Prostate gland (tissue), 2 donors: ENCODE results near the gene AHCYL2. TPM values are rescaled to one million over a fixed set of nuclear protein-coding genes. Genes with fewer than 3 reads are reported as not detected.

ENCODE experiments used
- DNase-seq: peaks from one replicate; pipeline ENCODE4 v3.0.0-alpha.2; 2019; ENCODE audit warnings: low spot score
- H3K27ac ChIP-seq, 2 donors: fragments of 200-600 bp; sonication (generic); 2 replicates each; pipeline ENCODE4 v1.5.1; 2017 to 2019
- H3K27me3 ChIP-seq: fragments of 200-600 bp; sonication (generic); replicated peaks from 2 replicates; pipeline ENCODE4 v1.5.1; 2019; ENCODE audit not compliant: insufficient read depth
- H3K36me3 ChIP-seq, 2 donors: fragments of 200-600 bp; sonication (generic); 1 replicate in 1 of 2; 2 replicates in 1 of 2; pipeline versions ENCODE4 v1.5.1 to v1.8.1; 2017 to 2019
- H3K4me1 ChIP-seq: fragments of 200-600 bp; sonication (generic); replicated peaks from 2 replicates; pipeline ENCODE4 v1.5.1; 2019
- H3K4me3 ChIP-seq, 2 donors: fragments of 200-600 bp; sonication (generic); 2 replicates each; pipeline ENCODE4 v1.5.1; 2017 to 2019
- H3K9me3 ChIP-seq: fragments of 200-600 bp; sonication (generic); 2 replicates; pipeline ENCODE4 v1.5.1; 2017
- POLR2A ChIP-seq: fragments of 450-650 bp; IDR thresholded peaks from one replicate; pipeline ENCODE4 v1.6.1; 2016; ENCODE audit warnings: antibody characterized with exemption, mild to moderate bottlenecking
- POLR2AphosphoS5 ChIP-seq: sonication (generic); formaldehyde crosslinking; IDR thresholded peaks from one replicate; pipeline ENCODE4 v1.6.1; 2017; ENCODE audit warnings: antibody characterized with exemption
- WGBS: methylation state at CpG from one replicate; pipeline ENCODE4 v1.1.5; 2018; 5-methylcytosine and 5-hydroxymethylcytosine counted together
- intact Hi-C: fragments of 100-400 bp; cut with DNase I; formaldehyde crosslinking; loops from one replicate; pipeline ENCODE4 v1.14.2; 2022
- total RNA-seq, 2 donors: library from RNA; depleted of rRNA; stranded (reverse); fragments of >200 nt; gene quantifications; one replicate each; pipeline ENCODE4 v1.1.0, GENCODE V29; 2016
- TF ChIP-seq, protein P1 (sequence below), 4 experiments: fragments of 200-600 bp in 2 of 4; fragments of 450-650 bp in 2 of 4; sonication (generic) in 2 of 4; IDR thresholded peaks; 1 replicate in 3 of 4; 2 replicates in 1 of 4; pipeline ENCODE4 v1.5.1; 2016 to 2019; ENCODE audit warnings: antibody characterized with exemption in 4 of 4, mild to moderate bottlenecking in 2 of 4, moderate library complexity in 2 of 4

The AHCYL2 gene
- total RNA-seq, 2 donors from 2014 or later = 15.2 to 38.3 TPM

DNA sequence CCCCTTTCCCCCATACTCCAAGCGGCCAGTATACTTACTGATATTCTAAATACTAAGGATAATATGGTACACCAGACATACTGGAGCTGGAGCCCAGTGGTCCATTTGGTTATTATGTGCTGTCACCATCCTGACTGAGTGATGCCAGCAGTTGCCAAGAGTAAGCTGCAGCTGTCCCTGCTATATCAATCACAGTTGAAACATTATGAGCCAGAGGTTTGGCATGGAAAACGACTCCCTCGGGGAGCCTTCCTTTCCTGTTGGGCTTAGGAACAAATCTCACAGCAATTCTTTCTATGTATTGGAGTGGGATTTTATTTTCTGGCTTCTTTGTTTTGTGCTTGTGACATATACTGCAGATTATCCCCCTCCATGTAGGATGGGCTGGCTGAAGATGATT lies 242.0 kb downstream of the AHCYL2 start:
- H3K27ac ChIP-seq = no peak overlapping the region
- H3K9me3 ChIP-seq = no peaks in the 10 kb centered on the region
- H3K4me3 ChIP-seq = no peak overlapping the region
- no peak for DNase-seq
- WGBS = 94% methylated on average over 3 of the region's 3 CpGs
- intact Hi-C loops = loop anchor here (5.0 kb wide), 1 partner anchor 244 kb away; no protein-coding TSS in a partner anchor
- no peaks in the 10 kb centered on the region for H3K4me1 ChIP-seq
- H3K36me3 ChIP-seq = no peaks in the 10 kb centered on the region
- no peaks in the 10 kb centered on the region for H3K27me3 ChIP-seq
- no peak for TF ChIP-seq POLR2AphosphoS5
- TF ChIP-seq, protein P1, sequence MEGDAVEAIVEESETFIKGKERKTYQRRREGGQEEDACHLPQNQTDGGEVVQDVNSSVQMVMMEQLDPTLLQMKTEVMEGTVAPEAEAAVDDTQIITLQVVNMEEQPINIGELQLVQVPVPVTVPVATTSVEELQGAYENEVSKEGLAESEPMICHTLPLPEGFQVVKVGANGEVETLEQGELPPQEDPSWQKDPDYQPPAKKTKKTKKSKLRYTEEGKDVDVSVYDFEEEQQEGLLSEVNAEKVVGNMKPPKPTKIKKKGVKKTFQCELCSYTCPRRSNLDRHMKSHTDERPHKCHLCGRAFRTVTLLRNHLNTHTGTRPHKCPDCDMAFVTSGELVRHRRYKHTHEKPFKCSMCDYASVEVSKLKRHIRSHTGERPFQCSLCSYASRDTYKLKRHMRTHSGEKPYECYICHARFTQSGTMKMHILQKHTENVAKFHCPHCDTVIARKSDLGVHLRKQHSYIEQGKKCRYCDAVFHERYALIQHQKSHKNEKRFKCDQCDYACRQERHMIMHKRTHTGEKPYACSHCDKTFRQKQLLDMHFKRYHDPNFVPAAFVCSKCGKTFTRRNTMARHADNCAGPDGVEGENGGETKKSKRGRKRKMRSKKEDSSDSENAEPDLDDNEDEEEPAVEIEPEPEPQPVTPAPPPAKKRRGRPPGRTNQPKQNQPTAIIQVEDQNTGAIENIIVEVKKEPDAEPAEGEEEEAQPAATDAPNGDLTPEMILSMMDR (IDR thresholded peaks at IDR 0.05) = no peak
- no peak for TF ChIP-seq POLR2A

DNA sequence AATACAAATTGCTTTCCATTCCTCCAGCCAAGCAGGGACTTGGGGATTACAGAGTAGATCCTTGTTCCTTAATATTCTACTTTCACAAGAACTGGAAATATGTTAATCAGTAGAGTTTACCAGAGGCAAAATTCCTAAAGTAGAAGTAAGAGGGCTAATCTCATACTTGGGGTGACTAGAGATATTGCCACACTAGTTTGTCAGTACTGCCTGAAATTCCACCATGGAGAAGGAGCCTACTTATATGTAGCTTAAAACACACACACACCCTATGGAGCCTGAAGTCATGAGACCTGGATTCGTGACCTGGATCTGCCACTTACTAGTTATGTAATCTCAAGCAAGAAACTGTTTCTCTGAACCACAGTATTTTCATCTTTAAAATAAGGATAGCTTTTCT lies 243.3 kb downstream of the AHCYL2 start:
- no peak overlapping the region for H3K27ac ChIP-seq
- no peak for DNase-seq
- H3K4me3 ChIP-seq = no peak overlapping the region
- WGBS = 94% methylated on average over 1 of the region's 1 CpG
- H3K36me3 ChIP-seq = no peaks in the 10 kb centered on the region
- intact Hi-C loops = loop anchor here (5.0 kb wide), 1 partner anchor 246 kb away; no protein-coding TSS in a partner anchor
- no peaks in the 10 kb centered on the region for H3K4me1 ChIP-seq
- TF ChIP-seq POLR2A (no peak), POLR2AphosphoS5 (no peak)
- TF ChIP-seq, protein P1 (IDR thresholded peaks at IDR 0.05) = no peak
- H3K9me3 ChIP-seq = no peaks in the 10 kb centered on the region
- no peaks in the 10 kb centered on the region for H3K27me3 ChIP-seq

DNA sequence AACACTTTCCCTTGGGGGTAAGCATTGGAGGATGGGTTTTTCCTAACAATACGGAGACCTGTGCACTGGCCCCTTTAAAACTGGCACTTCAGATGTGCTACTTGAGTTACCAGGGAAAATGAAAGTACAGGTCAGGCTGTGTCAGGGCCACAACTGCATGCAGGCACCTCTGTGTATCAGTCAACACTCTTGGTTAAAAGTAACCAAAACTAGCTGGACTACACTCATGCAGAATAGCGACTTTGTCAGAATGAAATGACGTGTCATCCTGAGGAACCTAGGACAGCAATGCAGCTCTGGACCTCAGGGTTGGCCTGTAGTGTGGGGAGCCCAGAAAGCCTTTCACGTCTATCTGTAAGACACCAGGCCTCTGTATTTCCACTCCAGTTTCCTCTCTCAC lies 243.7 kb downstream of the AHCYL2 start:
- no peak overlapping the region for H3K27ac ChIP-seq
- H3K4me1 ChIP-seq = no peaks in the 10 kb centered on the region
- intact Hi-C loops = loop anchor here (5.0 kb wide), 1 partner anchor 246 kb away; no protein-coding TSS in a partner anchor
- no peak for DNase-seq
- no peaks in the 10 kb centered on the region for H3K36me3 ChIP-seq
- TF ChIP-seq, protein P1 (IDR thresholded peaks at IDR 0.05) = no peak
- TF ChIP-seq POLR2A = no peak
- TF ChIP-seq POLR2AphosphoS5 = no peak
- H3K4me3 ChIP-seq = no peak overlapping the region
- no peaks in the 10 kb centered on the region for H3K9me3 ChIP-seq
- no peaks in the 10 kb centered on the region for H3K27me3 ChIP-seq
- WGBS = 81% methylated on average over 4 of the region's 4 CpGs

DNA sequence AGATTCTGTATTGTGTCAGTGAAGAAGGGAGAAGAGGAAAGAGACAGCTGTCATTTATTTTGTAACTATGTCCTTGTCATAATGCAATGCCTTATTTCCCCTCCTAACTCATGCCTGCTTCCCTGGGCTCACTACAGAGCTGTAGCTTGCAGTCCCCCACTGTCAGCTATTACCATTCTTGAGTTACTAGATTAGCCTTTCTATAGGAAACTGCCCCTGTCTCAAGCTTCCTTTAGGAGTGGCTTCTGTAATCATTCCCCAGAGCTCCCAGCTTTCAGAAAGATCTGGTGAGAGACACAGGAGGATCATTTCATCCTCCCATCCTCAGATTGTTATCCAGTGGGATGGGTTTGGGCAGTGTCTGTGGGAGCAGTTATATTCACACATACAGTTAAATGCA lies 245.1 kb downstream of the AHCYL2 start:
- no peaks in the 10 kb centered on the region for H3K36me3 ChIP-seq
- H3K4me3 ChIP-seq = no peak overlapping the region
- no peaks in the 10 kb centered on the region for H3K4me1 ChIP-seq
- TF ChIP-seq POLR2AphosphoS5 (no peak), POLR2A (no peak)
- TF ChIP-seq, protein P1 (IDR thresholded peaks at IDR 0.05) = no peak
- no peak for DNase-seq
- H3K27ac ChIP-seq = no peak overlapping the region
- intact Hi-C loops = loop anchor here (5.0 kb wide), 2 partner anchors 128 to 248 kb away; no protein-coding TSS in a partner anchor
- no peaks in the 10 kb centered on the region for H3K27me3 ChIP-seq
- H3K9me3 ChIP-seq = no peaks in the 10 kb centered on the region

DNA sequence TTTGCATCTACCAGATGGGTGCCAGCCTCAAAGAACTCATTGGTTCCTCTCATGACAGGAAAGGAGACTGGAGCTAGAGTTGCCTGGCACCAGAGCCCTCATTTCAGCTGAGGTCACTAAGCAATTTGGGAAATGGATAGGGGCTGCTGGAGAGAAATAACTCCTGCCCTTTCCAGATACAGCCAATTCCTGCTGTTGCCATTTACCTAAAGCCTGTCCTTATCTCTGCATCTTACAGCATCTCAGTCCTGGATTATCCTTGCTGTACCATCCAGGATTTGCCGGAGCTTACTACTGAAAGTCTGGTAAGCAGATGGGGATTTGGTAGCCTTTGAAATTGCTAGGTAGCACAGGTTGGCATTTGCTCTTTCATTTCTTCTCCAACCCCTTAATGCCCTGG lies 245.6 kb downstream of the AHCYL2 start:
- Histone ChIP-seq H3K27ac (no peak overlapping the region), H3K27me3 (no peaks in the 10 kb centered on the region), H3K36me3 (no peaks in the 10 kb centered on the region), H3K9me3 (no peaks in the 10 kb centered on the region), H3K4me1 (no peaks in the 10 kb centered on the region), H3K4me3 (no peak overlapping the region)
- no peak for DNase-seq
- WGBS = 95% methylated on average over 1 of the region's 1 CpG
- intact Hi-C loops = loop anchor here (5.0 kb wide), 1 partner anchor 128 kb away; no protein-coding TSS in a partner anchor
- TF ChIP-seq POLR2A (no peak), POLR2AphosphoS5 (no peak)
- TF ChIP-seq, protein P1 (IDR thresholded peaks at IDR 0.05) = no peak
